GM21360 (cell line): ENCODE results near the gene CEP57L1.
"Not testable (repeated sequence)": the region's sequence is repeated elsewhere in the genome, so short reads cannot be mapped to it uniquely, and the experiment has no call there.

Experiments
- ATAC-seq: cut with Tn5 transposase; IDR thresholded peaks from one replicate; pipeline ENCODE4 v1.9.1; 2021; ENCODE audit warnings: mild to moderate bottlenecking, moderate library complexity; ENCODE audit not compliant: unreplicated experiment

The CEP57L1 gene

GRCh38 chr6:109104512-109104911 is 9.2 kb downstream of the CEP57L1 start:
- no peak for ATAC-seq

DNA sequence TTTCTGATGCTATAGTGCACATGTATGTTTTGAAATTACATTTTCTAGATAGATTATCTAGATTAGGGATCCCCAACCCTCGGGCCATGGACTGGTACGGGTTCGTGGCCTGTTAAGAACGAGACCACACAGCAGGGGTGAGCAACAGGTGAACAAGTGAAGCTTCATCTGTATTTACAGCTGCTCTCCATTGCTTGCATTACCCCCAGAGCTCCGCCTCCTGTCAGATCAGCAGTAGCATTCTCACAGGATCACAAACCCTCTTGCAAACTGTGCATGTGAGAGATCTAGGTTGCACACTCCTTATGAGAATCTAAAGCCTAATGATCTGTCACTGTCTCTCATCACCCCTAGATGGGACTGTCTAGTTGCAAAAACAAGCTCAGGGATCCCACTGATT is 10.4 kb downstream of the CEP57L1 start:
- ATAC-seq: no peak

GRCh38 chr6:109109663-109110062 is 14.4 kb downstream of the CEP57L1 start:
- not testable (repeated sequence) for ATAC-seq

GRCh38 chr6:109112663-109113062 is 17.4 kb downstream of the CEP57L1 start:
- ATAC-seq: not testable (repeated sequence)

- ATAC-seq: peak; percentile 64
Measured at GRCh38 chr6:109117346-109118035, 22.2 kb downstream of the CEP57L1 start.

DNA sequence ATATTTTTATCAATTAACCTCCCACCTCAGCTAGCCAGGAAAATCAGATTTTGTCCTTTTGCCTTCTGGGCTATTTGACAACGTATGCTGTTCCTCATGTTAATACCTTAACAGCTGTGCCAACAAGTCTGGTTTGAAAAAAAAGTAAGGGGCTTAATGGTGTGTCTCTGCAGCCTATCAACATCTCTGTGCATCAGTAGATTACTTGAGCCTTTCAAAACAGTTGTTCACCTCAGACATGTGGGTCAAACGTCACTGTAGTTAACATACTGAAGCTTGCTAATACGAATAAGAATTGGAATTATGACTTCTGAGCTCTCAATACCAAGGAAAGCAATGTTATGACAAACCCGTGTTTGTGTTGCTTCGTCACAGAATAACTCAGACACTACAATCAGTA is 23.0 kb downstream of the CEP57L1 start:
- no peak for ATAC-seq

DNA sequence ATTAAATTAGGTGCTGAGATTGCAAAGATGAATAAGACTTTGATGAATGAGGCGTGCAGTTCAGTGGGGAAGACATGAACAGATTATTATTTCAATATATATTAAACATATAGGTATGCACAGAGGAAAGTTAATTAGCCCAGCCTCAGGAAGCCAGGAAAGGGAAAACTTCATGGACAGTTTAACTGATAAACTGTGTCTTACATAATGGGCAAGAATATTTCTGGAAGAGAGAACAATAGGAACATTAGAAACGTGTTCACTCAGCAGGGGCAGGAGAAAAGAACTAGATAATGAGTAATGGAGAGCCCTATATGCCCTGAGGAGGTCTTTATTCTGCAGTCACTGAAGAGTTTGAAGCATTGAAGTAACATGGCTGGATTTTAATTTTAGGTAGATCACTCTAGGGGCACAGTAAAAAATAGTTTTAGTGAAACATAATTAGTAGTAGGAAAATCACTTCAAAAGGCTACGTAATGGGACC is 23.6 kb downstream of the CEP57L1 start:
- no peak for ATAC-seq

DNA sequence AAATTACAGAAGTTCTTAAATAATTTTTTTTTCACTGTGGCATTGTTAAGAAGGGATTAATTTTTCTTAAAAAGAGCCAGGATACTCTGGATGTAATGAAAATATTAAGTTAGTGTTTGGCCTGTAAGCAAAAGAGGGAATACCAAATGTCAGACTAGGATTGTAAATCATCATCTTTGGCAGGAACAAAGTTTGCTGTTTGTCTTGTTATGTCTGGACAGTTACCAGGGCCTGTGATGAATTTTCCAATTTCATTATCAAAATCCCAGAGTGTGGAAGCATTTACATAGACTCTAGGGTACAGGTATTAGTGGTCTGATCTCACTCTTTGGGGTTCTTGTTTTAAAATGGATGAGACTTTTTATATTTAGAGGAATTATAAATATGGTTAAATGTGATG is 26.1 kb downstream of the CEP57L1 start:
- ATAC-seq: no peak

GRCh38 chr6:109124219-109124618 is 28.9 kb downstream of the CEP57L1 start:
- no peak for ATAC-seq

- no peak for ATAC-seq
Measured at GRCh38 chr6:109125504-109125903, 30.2 kb downstream of the CEP57L1 start.

DNA sequence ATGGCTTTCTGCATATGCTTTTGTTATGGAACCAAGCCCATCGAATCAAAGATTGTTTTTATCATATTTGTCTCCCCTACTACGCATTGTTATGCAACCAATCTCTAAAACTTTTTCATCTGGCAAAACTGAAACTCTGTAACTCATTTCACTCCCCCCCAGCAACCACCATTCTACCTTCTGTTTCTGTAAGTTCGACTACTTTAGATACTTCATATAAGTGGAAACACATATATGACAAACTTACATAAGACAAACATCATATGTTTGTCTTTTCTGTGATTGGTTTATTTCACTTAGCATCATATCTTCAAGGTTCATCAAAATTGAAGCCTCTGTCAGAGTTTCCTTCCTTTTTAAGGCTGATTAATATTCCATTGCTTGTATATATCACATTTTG is 34.8 kb downstream of the CEP57L1 start:
- ATAC-seq: no peak

GRCh38 chr6:109135600-109135999 is 40.3 kb downstream of the CEP57L1 start:
- ATAC-seq: not testable (repeated sequence)

GRCh38 chr6:109136039-109136438 is 40.7 kb downstream of the CEP57L1 start:
- ATAC-seq: not testable (repeated sequence)

DNA sequence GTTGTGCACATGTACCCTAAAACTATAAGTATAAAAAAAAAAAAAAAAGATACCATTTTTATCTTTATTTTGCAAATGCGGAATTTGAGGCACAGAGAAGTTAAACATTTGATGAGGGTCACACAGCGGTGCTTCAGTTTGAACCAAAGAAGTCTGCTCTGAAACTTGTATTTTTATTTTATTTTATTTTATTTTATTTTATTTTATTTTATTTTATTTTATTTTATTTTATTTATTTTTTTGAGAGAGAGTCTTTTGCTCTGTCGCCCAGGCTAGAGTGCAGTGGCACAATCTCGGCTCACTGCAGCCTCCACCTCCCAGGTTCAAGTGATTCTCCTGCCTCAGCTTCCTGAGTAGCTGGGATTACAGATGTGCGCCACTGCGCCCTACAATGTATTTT is 41.2 kb downstream of the CEP57L1 start:
- ATAC-seq: not testable (repeated sequence)

DNA sequence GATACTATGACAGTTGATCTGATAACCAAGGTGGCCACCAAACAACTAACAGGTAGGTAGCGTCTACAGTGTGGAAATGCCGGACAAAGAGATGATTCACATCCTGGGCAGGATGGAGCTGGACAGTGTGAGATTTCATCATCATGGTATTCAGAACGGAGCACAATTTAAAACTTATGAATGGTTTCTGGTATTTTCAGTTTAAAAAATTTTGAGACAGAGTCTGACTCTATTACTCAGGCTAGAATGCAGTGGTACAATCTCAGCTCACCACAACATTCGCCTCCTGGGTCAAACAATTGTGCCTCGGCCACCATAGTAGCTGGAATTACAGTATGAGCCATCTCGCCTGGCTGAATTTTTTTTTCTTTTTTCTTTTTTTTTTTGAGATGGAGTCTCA is 43.8 kb downstream of the CEP57L1 start:
- ATAC-seq: no peak

- not testable (repeated sequence) for ATAC-seq
Measured at GRCh38 chr6:109142067-109142466, 46.8 kb downstream of the CEP57L1 start.

DNA sequence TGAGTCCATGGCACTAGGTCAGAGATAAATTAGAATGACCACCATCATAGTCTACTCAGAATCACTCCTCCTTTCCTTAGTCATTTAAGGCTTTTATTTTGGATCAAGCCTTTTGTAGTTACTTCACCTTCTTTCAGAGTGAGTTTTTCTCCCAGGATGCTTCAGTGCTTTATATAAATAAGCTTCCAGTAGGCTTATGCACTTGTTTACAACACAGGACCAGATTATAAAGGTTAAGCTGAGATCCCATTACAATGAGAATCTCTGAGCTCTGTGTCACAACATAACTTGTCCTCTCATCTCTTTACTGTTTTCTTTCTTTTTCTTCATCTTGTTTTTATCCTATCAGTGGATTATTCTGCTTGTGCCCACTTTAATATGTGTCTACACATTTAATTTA is 47.9 kb downstream of the CEP57L1 start:
- ATAC-seq: no peak

DNA sequence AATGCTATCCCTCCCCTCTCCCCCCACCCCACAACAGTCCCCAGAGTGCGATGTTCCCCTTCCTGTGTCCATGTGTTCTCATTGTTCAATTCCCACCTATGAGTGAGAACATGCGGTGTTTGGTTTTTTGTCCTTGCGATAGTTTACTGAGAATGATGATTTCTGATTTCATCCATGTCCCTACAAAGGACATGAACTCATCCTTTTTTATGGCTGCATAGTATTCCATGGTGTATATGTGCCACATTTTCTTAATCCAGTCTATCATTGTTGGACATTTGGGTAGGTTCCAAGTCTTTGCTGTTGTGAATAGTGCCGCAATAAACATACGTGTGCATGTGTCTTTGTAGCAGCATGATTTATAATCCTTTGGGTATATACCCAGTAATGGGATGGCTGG is 52.9 kb downstream of the CEP57L1 start:
- ATAC-seq: not testable (repeated sequence)

DNA sequence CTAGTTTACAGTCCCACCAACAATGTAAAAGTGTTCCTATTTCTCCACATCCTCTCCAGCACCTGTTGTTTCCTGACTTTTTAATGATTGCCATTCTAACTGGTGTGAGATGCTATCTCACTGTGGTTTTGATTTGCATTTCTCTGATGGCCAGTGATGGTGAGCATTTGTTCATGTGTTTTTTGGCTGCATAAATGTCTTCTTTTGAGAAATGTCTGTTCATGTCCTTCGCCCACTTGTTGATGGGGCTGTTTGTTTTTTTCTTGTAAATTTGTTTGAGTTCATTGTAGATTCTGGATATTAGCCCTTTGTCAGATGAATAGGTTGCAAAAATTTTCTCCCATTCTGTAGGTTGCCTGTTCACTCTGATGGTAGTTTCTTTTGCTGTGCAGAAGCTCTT is 53.4 kb downstream of the CEP57L1 start:
- ATAC-seq: not testable (repeated sequence)

DNA sequence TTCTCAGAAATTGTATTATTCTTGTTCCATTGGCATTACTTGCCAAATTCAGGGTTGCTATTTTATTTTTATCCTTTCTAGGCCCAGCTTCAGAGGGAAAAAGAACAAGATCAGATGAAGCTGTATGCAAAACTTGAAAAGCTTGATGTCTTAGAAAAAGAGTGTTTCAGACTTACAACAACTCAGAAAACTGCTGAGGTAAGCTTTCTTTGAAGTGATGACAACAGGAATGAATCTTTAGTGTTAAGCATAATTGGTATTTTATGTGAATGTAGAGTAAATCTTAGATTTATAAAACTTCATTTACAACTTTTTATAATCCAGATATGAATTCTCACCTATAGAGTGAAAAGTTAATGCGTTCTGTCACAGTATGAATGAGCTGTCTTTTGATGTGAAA is 58.4 kb downstream of the CEP57L1 start:
- no peak for ATAC-seq

- ATAC-seq: no peak
Measured at GRCh38 chr6:109164331-109164730, 69.0 kb downstream of the CEP57L1 start.

DNA sequence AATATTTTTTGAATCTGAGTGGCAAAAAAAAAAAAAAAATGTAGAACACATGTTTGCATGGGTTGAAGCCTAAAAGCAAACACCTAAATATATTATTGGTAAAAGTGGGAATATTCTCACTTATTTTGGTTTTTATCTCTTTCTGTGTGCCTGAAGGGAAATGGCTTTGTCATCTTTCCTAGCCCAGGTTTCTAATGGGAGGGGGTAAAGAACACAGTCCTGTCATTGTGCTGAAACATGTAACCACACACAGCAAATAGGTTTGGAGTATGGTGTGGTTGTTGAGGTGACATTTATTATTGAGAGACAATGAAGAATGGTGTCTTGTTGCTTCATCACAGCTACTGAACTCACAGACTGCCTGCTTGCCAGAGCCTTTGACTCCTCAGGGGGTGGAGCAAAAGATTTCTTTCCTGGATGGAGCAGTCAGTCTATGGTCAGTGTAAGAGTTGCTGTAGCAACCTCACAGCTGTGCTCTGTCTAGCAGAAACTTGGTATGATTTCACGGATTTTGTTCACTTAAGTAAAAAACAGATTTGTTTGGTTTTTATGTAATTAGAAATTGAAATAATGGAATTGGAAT is 70.2 kb downstream of the CEP57L1 start:
- ATAC-seq: no peak

GRCh38 chr6:109166673-109167072 is 71.4 kb downstream of the CEP57L1 start:
- no peak for ATAC-seq
